Measurements from ENCODE around the gene KLF7. TPM values are rescaled to one million over a fixed set of nuclear protein-coding genes. Genes with fewer than 3 reads are reported as not detected.

The KLF7 gene
- total RNA-seq, 1 experiment from 2014 or later, result 5.6 TPM

- H3K9me3 ChIP-seq (ENCODE audit: low read length), result no peaks in the 10 kb centered on the region
- no peaks in the 10 kb centered on the region for H3F3A ChIP-seq (ENCODE audit: low read length, unreplicated experiment)
- DNase-seq (no peak), ATAC-seq (peak; percentile 46; the same call in 1 of the 2 replicates)
- no peak overlapping the region for H2AFZ ChIP-seq (ENCODE audit: low read length)
- intact Hi-C loops (cut with micrococcal nuclease), result no loop called here
- no peaks in the 10 kb centered on the region for H3K9me2 ChIP-seq (replicated peaks; ENCODE audit: low read length)
- ChIA-PET POLR2A (ENCODE audit: unreplicated experiment) (interaction anchor here (0.7 kb wide), 1 partner anchor 90 kb away, joined by 3 read pairs; no protein-coding TSS in a partner anchor), CTCF (no interaction called here)
- no peaks in the 10 kb centered on the region for H3K36me3 ChIP-seq (ENCODE audit: low read depth, low read length)
- no peak overlapping the region for H3K27ac ChIP-seq (ENCODE audit: low read length)
- no peaks in the 10 kb centered on the region for H3K27me3 ChIP-seq (ENCODE audit: low read length)
- no peaks in the 10 kb centered on the region for H4K20me1 ChIP-seq (ENCODE audit: low read length)
- no peak overlapping the region for H3K4me2 ChIP-seq (ENCODE audit: low read length)
- no peaks in the 10 kb centered on the region for H3K79me2 ChIP-seq (ENCODE audit: low read length)
- no peak overlapping the region for H3K4me3 ChIP-seq (ENCODE audit: low read length)
- no peak overlapping the region for H3K9ac ChIP-seq (ENCODE audit: low read length)
- no peaks in the 10 kb centered on the region for H3K4me1 ChIP-seq (ENCODE audit: insufficient read depth, low read length)
- BruUV-seq (replicated peaks), result no TSS peak
- TF ChIP-seq EZH2phosphoT487 (IDR thresholded peaks at IDR 0.05; ENCODE audit: borderline replicate concordance, low read length) (no peak), CTCF (conservative IDR thresholded peaks at IDR 0.05; ENCODE audit: low read depth, low read length) (no peak), EZH2 (IDR thresholded peaks at IDR 0.05; ENCODE audit: low read length, unreplicated experiment) (no peak)
Measured at GRCh38 chr2:207041786-207042554, 123.8 kb downstream of the KLF7 start.

GRCh38 chr2:207041279-207041678 is 124.5 kb downstream of the KLF7 start:
- no TSS peak for BruUV-seq (replicated peaks)
- H3K36me3 ChIP-seq (ENCODE audit: low read depth, low read length), result no peaks in the 10 kb centered on the region

More at GRCh38 chr2:207041279-207041678, 124.5 kb downstream of the KLF7 start:
- intact Hi-C loops (cut with micrococcal nuclease), result no loop called here
- CTCF ChIA-PET, result no interaction called here
- H3K79me2 ChIP-seq (ENCODE audit: low read length), result no peaks in the 10 kb centered on the region
- no peaks in the 10 kb centered on the region for H3K9me2 ChIP-seq (replicated peaks; ENCODE audit: low read length)
- no peaks in the 10 kb centered on the region for H3K4me1 ChIP-seq (ENCODE audit: insufficient read depth, low read length)
- H3K4me3 ChIP-seq (ENCODE audit: low read length), result no peak overlapping the region
- ATAC-seq (no peak), DNase-seq (no peak)
- no peak overlapping the region for H3K9ac ChIP-seq (ENCODE audit: low read length)
- POLR2A ChIA-PET (ENCODE audit: unreplicated experiment), result no interaction called here
- H3F3A ChIP-seq (ENCODE audit: low read length, unreplicated experiment), result no peaks in the 10 kb centered on the region
- H4K20me1 ChIP-seq (ENCODE audit: low read length), result no peaks in the 10 kb centered on the region
- H3K4me2 ChIP-seq (ENCODE audit: low read length), result no peak overlapping the region
- no peaks in the 10 kb centered on the region for H3K9me3 ChIP-seq (ENCODE audit: low read length)
- TF ChIP-seq EZH2 (IDR thresholded peaks at IDR 0.05; ENCODE audit: low read length, unreplicated experiment), result no peak
- no peak for TF ChIP-seq CTCF (conservative IDR thresholded peaks at IDR 0.05; ENCODE audit: low read depth, low read length)
- H2AFZ ChIP-seq (ENCODE audit: low read length), result no peak overlapping the region
- H3K27ac ChIP-seq (ENCODE audit: low read length), result no peak overlapping the region
- H3K27me3 ChIP-seq (ENCODE audit: low read length), result no peaks in the 10 kb centered on the region

All from PC-3 (cell line).